GM12878 (cell line): Measurements from ENCODE around the gene SEC63. TPM values are rescaled to one million over a fixed set of nuclear protein-coding genes. Genes with fewer than 3 reads are reported as not detected.

Source experiments
- ATAC-seq: fragments of 200-7000 bp; cut with Tn5 transposase; 3 replicates; pipeline ENCODE4 v1.9.1; 2020; ENCODE audit warnings: mild to moderate bottlenecking, moderate library complexity
- BruUV-seq: library from RNA; stranded (reverse); fragments of 400-500 nt; replicated peaks from 2 replicates; lab custom pipeline; 2021; lab: Mats Ljungman, UMichigan
- CTCF ChIA-PET: fragments of 300-600 bp; sonication (Branson Sonifier 250); formaldehyde crosslinking; extraction: SDS; loops from one replicate; lab custom pipeline; 2021; ENCODE audit warnings: inconsistent platforms; lab: Yijun Ruan, JAX
- POLR2A ChIA-PET: fragments of 350-600 bp; formaldehyde crosslinking; extraction: SDS; loops from one replicate; lab custom pipeline; 2021; ENCODE audit warnings: inconsistent platforms; lab: Charles Lee
- RAD21 ChIA-PET: fragments of 300-600 bp; sonication (Branson Sonifier 250); formaldehyde crosslinking; loops from one replicate; lab custom pipeline; 2023; ENCODE audit warnings: antibody characterized with exemption; ENCODE audit not compliant: unreplicated experiment; lab: Charles Lee
- SMC1A ChIA-PET: fragments of 300-600 bp; sonication (Branson Sonifier 250); formaldehyde crosslinking; loops from one replicate; lab custom pipeline; 2023; ENCODE audit not compliant: unreplicated experiment, uncharacterized antibody; lab: Charles Lee
- DNase-seq: peaks from one replicate; pipeline ENCODE4 v3.0.0-alpha.2; 2011; ENCODE audit warnings: low read depth, low spot score
- FAIRE-seq: peaks from 3 replicates; lab custom pipeline; 2011; peaks lifted over from hg19 to GRCh38; lab: Jason Lieb, UNC
- H2AFZ ChIP-seq: 2 replicates; pipeline ENCODE4 v1.6.0; 2011; ENCODE audit warnings: low read depth, low read length, control low read depth; ENCODE audit not compliant: control insufficient read depth
- H3K27ac ChIP-seq: 2 replicates; pipeline ENCODE4 v1.5.1; 2011; ENCODE audit warnings: control low read depth; ENCODE audit not compliant: control insufficient read depth, insufficient read depth
- H3K27me3 ChIP-seq, 2 experiments: replicated peaks in 1 of 2; 2 replicates each; pipeline versions ENCODE4 v1.6.0 to v1.6.1; 2011; ENCODE audit warnings: low read length in 1 of 2; ENCODE audit not compliant: control insufficient read depth in 2 of 2, insufficient read depth in 2 of 2
- H3K36me3 ChIP-seq, 2 experiments: 2 replicates each; pipeline ENCODE4 v1.5.1; 2011; ENCODE audit warnings: low read length in 1 of 2; ENCODE audit not compliant: control insufficient read depth in 2 of 2, insufficient read depth in 2 of 2
- H3K4me1 ChIP-seq: 2 replicates; pipeline ENCODE4 v1.6.1; 2011; ENCODE audit warnings: mild to moderate bottlenecking, low read length, moderate library complexity, mixed read lengths; ENCODE audit not compliant: control insufficient read depth, insufficient read depth
- H3K4me2 ChIP-seq: 2 replicates; pipeline ENCODE4 v1.6.0; 2011; ENCODE audit warnings: control low read depth; ENCODE audit not compliant: control insufficient read depth, insufficient read depth
- H3K4me3 ChIP-seq: fragments of 200-600 bp; sonication (generic); 2 replicates; pipeline ENCODE4 v1.5.1; 2016
- H3K79me2 ChIP-seq: 2 replicates; pipeline ENCODE4 v1.6.0; 2011; ENCODE audit warnings: low read length; ENCODE audit not compliant: control insufficient read depth, insufficient read depth
- H3K9ac ChIP-seq: 2 replicates; pipeline ENCODE4 v1.8.0; 2011; ENCODE audit warnings: low read length, control low read depth, mixed read lengths; ENCODE audit not compliant: control insufficient read depth, insufficient read depth
- H3K9me3 ChIP-seq: replicated peaks from 3 replicates; pipeline ENCODE4 v1.5.1; 2011; ENCODE audit warnings: mild to moderate bottlenecking, low read length; ENCODE audit not compliant: control insufficient read depth, insufficient read depth
- H4K20me1 ChIP-seq: 2 replicates; pipeline ENCODE4 v1.6.0; 2011; ENCODE audit not compliant: control insufficient read depth, insufficient read depth
- CBFB ChIP-seq: IDR thresholded peaks from 2 replicates; pipeline ENCODE4 v1.6.1; 2016; ENCODE audit warnings: antibody characterized with exemption, low read depth
- EGR1 ChIP-seq, 2 experiments: IDR thresholded peaks; 1 replicate in 1 of 2; 2 replicates in 1 of 2; pipeline ENCODE4 v1.6.1; 2011 to 2012; ENCODE audit warnings: low read depth in 2 of 2, low read length in 2 of 2, borderline replicate concordance in 1 of 2, mild to moderate bottlenecking in 1 of 2, moderate library complexity in 1 of 2
- EZH2 ChIP-seq: IDR thresholded peaks from 2 replicates; pipeline ENCODE4 v1.6.1; 2012; ENCODE audit warnings: low read depth, mild to moderate bottlenecking, control low read depth, inconsistent platforms, low read length, borderline replicate concordance; ENCODE audit not compliant: control insufficient read depth
- MEF2A ChIP-seq: IDR thresholded peaks from 2 replicates; pipeline ENCODE4 v1.6.1; 2011; ENCODE audit warnings: low read depth, mild to moderate bottlenecking, low read length, moderate library complexity; ENCODE audit not compliant: insufficient read depth
- NR2C2 ChIP-seq: IDR thresholded peaks from 2 replicates; pipeline ENCODE4 v1.6.1; 2011; ENCODE audit warnings: borderline replicate concordance, low read depth; ENCODE audit not compliant: control insufficient read depth, insufficient read length
- PAX5 ChIP-seq: IDR thresholded peaks from 2 replicates; pipeline ENCODE4 v1.6.1; 2011; ENCODE audit warnings: low read depth, low read length, borderline replicate concordance
- RFX5 ChIP-seq: IDR thresholded peaks from 2 replicates; pipeline ENCODE4 v1.6.1; 2011; ENCODE audit warnings: low read depth, low read length, improper control_type of control experiment
- RUNX3 ChIP-seq: IDR thresholded peaks from 2 replicates; pipeline ENCODE4 v1.6.1; 2012; ENCODE audit warnings: low read length, inconsistent platforms
- STAT3 ChIP-seq: IDR thresholded peaks from 2 replicates; pipeline ENCODE4 v1.6.1; 2011; ENCODE audit warnings: low read depth, low read length, improper control_type of control experiment
- SUPT20H ChIP-seq: IDR thresholded peaks from 2 replicates; pipeline ENCODE4 v1.6.1; 2011; ENCODE audit warnings: low read depth, mild to moderate bottlenecking, low read length, moderate library complexity, borderline replicate concordance; ENCODE audit not compliant: control insufficient read depth
- ZSCAN29 ChIP-seq: fragments of 450-650 bp; IDR thresholded peaks from 2 replicates; pipeline ENCODE4 v1.6.1; 2017; ENCODE audit warnings: mild to moderate bottlenecking, moderate library complexity
- WGBS: methylation state at CpG from one replicate; pipeline ENCODE4 v1.1.6; 2016; ENCODE audit warnings: low lambda C conversion rate; ENCODE audit not compliant: insufficient replicate concordance, insufficient coverage; ENCODE audit errors: missing lambda C conversion rate; 5-methylcytosine and 5-hydroxymethylcytosine counted together
- in situ Hi-C: fragments of 300-500 bp; cut with MboI; formaldehyde crosslinking; loops from 9 replicates; pipeline ENCODE4 v1.14.3; 2018; ENCODE audit warnings: mixed read lengths
- intact Hi-C: fragments of 100-400 bp; cut with micrococcal nuclease; formaldehyde crosslinking; loops from one replicate; pipeline ENCODE4 v1.14.2; 2022; ENCODE audit not compliant: unreplicated experiment
- polyA plus RNA-seq, 11 experiments: library from polyadenylated mRNA; depleted of rRNA in 4 of 11; unstranded in 6 of 11; stranded (reverse) in 5 of 11; fragments of >200 nt; fragmentation: Nextera tagmentation in 4 of 11; fragmentation: Illumina TruSeq in 1 of 11; extraction: Ambion mirVana in 4 of 11; extraction: Trizol in 1 of 11; gene quantifications; 1 replicate in 1 of 11; 2 replicates in 10 of 11; pipeline versions ENCODE4 v1.2.1 to v1.2.3, GENCODE V29; 2011 to 2016; ENCODE audit warnings: inconsistent platforms in 2 of 11, missing spikeins in 2 of 11, low read depth in 1 of 11
- total RNA-seq, 4 experiments: library from RNA; depleted of rRNA in 3 of 4; stranded (reverse); fragments of >200 nt in 3 of 4; fragmentation: Illumina TruSeq in 1 of 4; extraction: Trizol in 1 of 4; gene quantifications; 2 replicates each; pipeline versions ENCODE4 v1.2.1 to v1.2.3, GENCODE V29; 2013 to 2021

The SEC63 gene
- total and polyA plus RNA-seq, 10 of the 15 experiments (the other 5 are each of a cell fraction or from before 2014, with no cell fraction given): 10.1 to 87.0 (median 34.3) TPM

DNA sequence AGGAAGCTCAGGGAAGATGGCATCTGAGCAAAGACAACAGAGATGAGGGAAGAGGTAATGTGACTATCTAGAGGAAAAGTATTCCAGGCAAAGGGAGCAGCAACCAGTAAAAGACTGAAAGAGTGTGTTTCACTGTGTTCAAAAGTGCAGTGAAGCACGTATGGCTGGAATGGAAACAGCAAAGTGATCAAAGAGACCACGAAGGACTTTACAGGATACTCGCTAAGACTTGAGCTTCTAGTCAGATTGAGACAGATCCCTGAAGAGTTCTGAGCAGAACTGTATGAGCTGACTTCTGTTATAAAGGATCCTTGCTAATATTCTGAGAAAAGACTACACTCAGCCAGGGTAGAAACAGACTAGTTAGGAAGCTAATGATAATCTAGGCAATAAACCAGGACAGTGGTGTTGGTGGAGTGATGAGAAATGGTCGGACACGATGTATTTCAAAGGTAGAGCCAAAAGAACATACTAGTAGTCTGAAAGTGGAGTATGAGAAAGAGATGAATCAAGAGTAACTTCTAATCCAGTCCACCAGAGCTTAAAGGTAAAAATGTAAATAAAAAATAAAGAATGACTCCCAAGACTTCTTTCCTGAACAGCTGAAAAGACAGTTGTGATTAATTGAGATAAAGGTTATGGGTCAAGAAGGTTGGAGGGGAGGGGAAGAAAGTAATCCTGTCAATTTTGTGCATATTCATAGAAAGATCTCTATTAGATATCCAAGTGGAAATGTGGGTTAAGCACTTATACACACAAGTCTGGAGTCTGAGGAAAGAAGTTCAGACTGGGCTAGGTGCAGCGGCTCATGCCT is 14.2 kb downstream of the SEC63 start:
- H4K20me1 ChIP-seq: no peaks in the 10 kb centered on the region; the same call in 1 of the 2 replicates
- H2AFZ ChIP-seq: no peak overlapping the region
- intact Hi-C loops: no loop called here
- no peaks in the 10 kb centered on the region; the same call in 1 of the 2 replicates for H3K4me1 ChIP-seq
- no peak for DNase-seq
- H3K27ac ChIP-seq: no peak overlapping the region
- peak; percentile 52 for ATAC-seq
- no peak overlapping the region for H3K4me3 ChIP-seq
- TF ChIP-seq RUNX3 (peak; percentile 18; the same call in 1 of the 2 replicates), CBFB (no peak)
- TF ChIP-seq, all 136 proteins: peak for 1
- H3K4me2 ChIP-seq: no peak overlapping the region
- 49% methylated on average over 6 of the region's 6 CpGs for WGBS
- in situ Hi-C loops: no loop called here
- H3K9me3 ChIP-seq: no peaks in the 10 kb centered on the region
- peaks cover 75% of the 10 kb centered on the region for H3K79me2 ChIP-seq
- ChIA-PET CTCF (interaction anchor here (0.9 kb wide), 1 partner anchor 77 kb away, joined by 5 read pairs; no protein-coding TSS in a partner anchor), SMC1A (interaction anchor here (0.8 to 1.6 kb wide), 5 partner anchors 8 to 49 kb away, joined by 3 to 4 read pairs (median 4); no protein-coding TSS in a partner anchor), RAD21 (interaction anchor here (1.2 kb wide), 1 partner anchor 77 kb away, joined by 3 read pairs; no protein-coding TSS in a partner anchor), POLR2A (interaction anchor here (0.5 kb wide), 1 partner anchor 34 kb away, joined by 4 read pairs; no protein-coding TSS in a partner anchor)
- no peaks in the 10 kb centered on the region for H3K27me3 ChIP-seq
- BruUV-seq: no TSS peak
- no peak overlapping the region for H3K9ac ChIP-seq
- peak; percentile 86 for FAIRE-seq
- H3K36me3 ChIP-seq: peaks cover 0 to 3% of the 10 kb centered on the region in 2 experiments; a peak in 2 of 4 replicates

DNA sequence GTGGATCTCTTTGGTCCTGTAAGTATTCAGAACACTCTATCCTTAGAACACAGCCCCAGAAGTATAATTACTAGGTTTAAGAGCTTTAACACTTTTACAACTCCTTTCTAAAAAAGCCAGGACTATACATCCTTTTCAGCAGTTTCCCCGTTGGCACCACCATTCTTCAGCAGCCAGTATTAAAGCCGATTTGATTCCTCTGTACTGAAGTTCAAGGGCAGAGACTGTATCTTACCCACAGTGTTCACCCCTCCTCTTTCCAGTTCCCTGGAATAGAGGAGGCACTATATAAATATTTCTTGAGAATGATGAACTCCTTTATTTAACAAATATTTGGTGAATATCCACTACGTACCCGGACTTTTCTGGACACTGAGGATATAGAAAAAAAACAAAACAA is 15.9 kb downstream of the SEC63 start:
- H3K4me1 ChIP-seq: no peaks in the 10 kb centered on the region; the same call in 1 of the 2 replicates
- H3K79me2 ChIP-seq: peaks cover 60% of the 10 kb centered on the region
- H3K9me3 ChIP-seq: no peaks in the 10 kb centered on the region
- no peak overlapping the region for H3K4me3 ChIP-seq
- H3K27me3 ChIP-seq: no peaks in the 10 kb centered on the region
- no peak overlapping the region for H3K27ac ChIP-seq
- DNase-seq (no peak), ATAC-seq (no peak), FAIRE-seq (no peak)
- in situ Hi-C loops: no loop called here
- intact Hi-C loops: no loop called here
- H4K20me1 ChIP-seq: no peaks in the 10 kb centered on the region; the same call in 1 of the 2 replicates
- ChIA-PET RAD21 (no interaction called here), SMC1A (interaction anchor here (1.3 to 1.5 kb wide), 2 partner anchors 10 to 47 kb away, joined by 3 to 4 read pairs; no protein-coding TSS in a partner anchor), CTCF (interaction anchor here (0.5 kb wide), 1 partner anchor 118 kb away, joined by 3 read pairs; the partner anchor contains the start of gene SCML4), POLR2A (interaction anchor here (1.7 kb wide), 1 partner anchor 9 kb away, joined by 4 read pairs; no protein-coding TSS in a partner anchor)
- WGBS: 87% methylated on average over 4 of the region's 4 CpGs
- no peak overlapping the region for H3K4me2 ChIP-seq
- no peak overlapping the region for H2AFZ ChIP-seq
- no peaks in the 10 kb centered on the region for H3K36me3 ChIP-seq
- no peak overlapping the region for H3K9ac ChIP-seq
- BruUV-seq: no TSS peak
- TF ChIP-seq RFX5 (no peak), NR2C2 (no peak), ZSCAN29 (no peak), STAT3 (no peak), EZH2 (no peak), PAX5 (no peak), EGR1 (IDR thresholded peaks at IDR 0.05; ENCODE audit: borderline replicate concordance in 1 of 2, low read depth in 2 of 2, low read length in 2 of 2) (no peak), MEF2A (no peak), SUPT20H (no peak)
